ENCODE measurements around the gene MTMR11. TPM values are rescaled to one million over a fixed set of nuclear protein-coding genes. Genes with fewer than 3 reads are reported as not detected.

Gene MTMR11
- total RNA-seq, 1 experiment from 2014 or later, result 16.0 TPM

- no peaks in the 10 kb centered on the region for H3K4me1 ChIP-seq (replicated peaks; ENCODE audit: insufficient read depth)
- no peak overlapping the region for H3K27ac ChIP-seq
- H3K4me3 ChIP-seq, result no peak overlapping the region
- ChIA-PET POLR2A (ENCODE audit: unreplicated experiment) (no interaction called here), CTCF (no interaction called here)
- BruUV-seq (replicated peaks), result no TSS peak
- no peak for DNase-seq
- no peaks in the 10 kb centered on the region for H3K36me3 ChIP-seq (ENCODE audit: low read depth)
- H3K79me2 ChIP-seq (ENCODE audit: low read depth), result no peaks in the 10 kb centered on the region
- H3K9me3 ChIP-seq (ENCODE audit: insufficient read depth, low read depth), result no peaks in the 10 kb centered on the region
- H2AFZ ChIP-seq, result no peak overlapping the region
- H3K9me2 ChIP-seq (ENCODE audit: insufficient read depth), result no peaks in the 10 kb centered on the region
- H3K4me2 ChIP-seq, result no peak overlapping the region
- no peaks in the 10 kb centered on the region for H3F3A ChIP-seq (ENCODE audit: insufficient read depth, low read depth)
- TF ChIP-seq CTCF (conservative IDR thresholded peaks at IDR 0.05) (no peak), EZH2 (IDR thresholded peaks at IDR 0.05; ENCODE audit: low read depth) (no peak)
- peaks cover 13% of the 10 kb centered on the region; the same call in 1 of the 2 replicates for H3K27me3 ChIP-seq (ENCODE audit: insufficient read depth, low read depth)
- intact Hi-C loops (cut with micrococcal nuclease; ENCODE audit: unreplicated experiment), result no loop called here
- H4K20me1 ChIP-seq (ENCODE audit: insufficient read depth), result no peaks in the 10 kb centered on the region
Observed at GRCh38 chr1:149906570-149907075, 30.1 kb downstream of the MTMR11 start.

DNA sequence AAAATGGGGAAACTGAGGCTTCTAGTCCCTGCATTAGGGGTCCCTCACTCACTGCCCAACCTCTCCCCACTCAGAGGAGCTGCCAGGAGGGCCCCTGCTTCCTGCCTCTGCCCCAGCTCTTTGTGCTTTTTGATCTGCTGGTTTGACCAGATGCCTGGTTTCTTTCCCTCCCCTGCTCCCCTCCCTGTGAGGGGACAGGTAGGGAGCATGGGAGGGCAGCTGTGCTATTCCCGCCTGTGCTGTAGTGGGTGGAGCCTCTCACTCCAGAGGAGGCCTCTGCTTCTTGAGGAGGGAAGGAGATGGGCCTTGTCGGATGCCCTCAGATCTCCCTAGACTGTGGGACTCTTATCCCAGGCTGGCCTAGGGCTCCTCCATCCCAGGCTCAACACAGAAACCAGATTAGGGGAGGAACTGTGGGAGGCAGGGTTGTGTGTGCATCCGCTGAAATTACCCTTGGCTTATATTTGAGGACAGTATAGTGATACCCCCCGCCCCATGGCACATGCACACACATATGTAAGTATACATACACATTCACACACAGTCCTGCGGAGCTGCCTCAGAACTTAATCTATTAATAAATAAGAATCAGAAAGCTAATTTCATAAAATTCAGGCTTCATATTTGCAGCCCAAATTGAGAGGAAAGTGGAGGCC is 32.7 kb downstream of the MTMR11 start:
- H3K9me2 ChIP-seq (ENCODE audit: insufficient read depth), result no peaks in the 10 kb centered on the region
- ChIA-PET POLR2A (ENCODE audit: unreplicated experiment) (interaction anchor here (0.6 kb wide), 1 partner anchor 645 kb away, joined by 4 read pairs; no protein-coding TSS in a partner anchor), CTCF (no interaction called here)
- no peak overlapping the region for H3K4me3 ChIP-seq
- intact Hi-C loops (cut with micrococcal nuclease; ENCODE audit: unreplicated experiment), result no loop called here
- TF ChIP-seq EZH2 (IDR thresholded peaks at IDR 0.05; ENCODE audit: low read depth), result no peak
- no peak for TF ChIP-seq CTCF (conservative IDR thresholded peaks at IDR 0.05)
- H3K36me3 ChIP-seq (ENCODE audit: low read depth), result no peaks in the 10 kb centered on the region
- peaks cover 12% of the 10 kb centered on the region for H3K4me1 ChIP-seq (replicated peaks; ENCODE audit: insufficient read depth)
- H2AFZ ChIP-seq, result no peak overlapping the region
- no peak overlapping the region for H3K4me2 ChIP-seq
- H3K79me2 ChIP-seq (ENCODE audit: low read depth), result 0 out of 2 replicates have a peak, but pooled peaks cover 8% of the 10 kb centered on the region
- H3K27me3 ChIP-seq (ENCODE audit: insufficient read depth, low read depth), result no peaks in the 10 kb centered on the region
- no peaks in the 10 kb centered on the region for H4K20me1 ChIP-seq (ENCODE audit: insufficient read depth)
- DNase-seq, result peak in 1 of 2 experiments; percentile 18
- peaks cover 8% of the 10 kb centered on the region; the same call in 1 of the 2 replicates for H3F3A ChIP-seq (ENCODE audit: insufficient read depth, low read depth)
- BruUV-seq (replicated peaks), result no TSS peak
- H3K9me3 ChIP-seq (ENCODE audit: insufficient read depth, low read depth), result no peaks in the 10 kb centered on the region
- no peak overlapping the region for H3K27ac ChIP-seq

DNA sequence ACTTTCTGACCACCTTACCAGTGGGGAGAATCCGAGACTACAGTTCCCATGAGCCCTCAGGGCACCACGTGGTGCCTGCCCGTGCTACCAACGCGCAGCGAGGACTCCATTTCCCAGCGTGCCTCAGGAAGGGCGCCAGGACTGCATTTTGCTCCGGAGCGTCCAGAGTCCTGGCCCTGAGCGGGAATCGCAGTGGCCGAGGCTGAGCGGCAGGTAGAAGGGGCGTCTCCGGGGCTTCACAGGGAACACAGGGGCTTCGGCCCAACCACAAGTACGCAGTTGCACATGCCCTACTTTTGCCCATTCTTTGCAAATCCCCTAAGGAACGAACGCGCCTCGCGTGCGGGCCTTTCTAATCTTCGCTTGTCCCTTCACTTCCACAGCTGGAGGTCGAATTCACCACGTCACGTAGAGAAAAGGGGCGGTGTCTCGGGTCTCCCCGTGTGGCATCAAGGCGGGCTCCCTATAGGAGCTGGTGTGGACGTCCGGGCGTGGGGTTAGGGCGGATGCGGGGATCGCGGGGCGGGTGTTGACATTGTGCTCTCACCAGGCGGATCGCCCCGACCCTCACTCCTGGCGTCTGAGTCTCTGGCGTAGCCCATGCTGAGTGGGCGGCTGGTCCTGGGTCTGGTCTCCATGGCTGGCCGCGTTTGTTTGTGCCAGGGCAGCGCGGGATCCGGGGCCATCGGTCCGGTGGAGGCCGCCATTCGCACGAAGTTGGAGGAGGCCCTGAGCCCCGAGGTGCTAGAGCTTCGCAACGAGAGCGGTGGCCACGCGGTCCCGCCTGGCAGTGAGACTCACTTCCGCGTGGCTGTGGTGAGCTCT is 37.0 kb downstream of the MTMR11 start, which contains the start of gene BOLA1:
TSS of gene BOLA1 (plus strand) at position 109 of the 825 bp plus-strand sequence. CDS start at position 601, 492 bp downstream.
- H3K4me3 ChIP-seq, result peak within 1 kb of the TSS; percentile 67
- H3F3A ChIP-seq (ENCODE audit: insufficient read depth, low read depth), result peaks cover 8% of the 10 kb centered on the region; the same call in 1 of the 2 replicates
- H2AFZ ChIP-seq, result peak within 1 kb of the TSS; percentile 91
- H3K9me3 ChIP-seq (ENCODE audit: insufficient read depth, low read depth), result no peaks in the 10 kb centered on the region
- H3K4me1 ChIP-seq (replicated peaks; ENCODE audit: insufficient read depth), result peaks cover 14% of the 10 kb centered on the region
- peak within 1 kb of the TSS; percentile 83 for H3K4me2 ChIP-seq
- H4K20me1 ChIP-seq (ENCODE audit: insufficient read depth), result 0 out of 2 replicates have a peak, but pooled peaks cover 3% of the 10 kb centered on the region
- no TSS peak for BruUV-seq (replicated peaks)
- no peaks in the 10 kb centered on the region for H3K27me3 ChIP-seq (ENCODE audit: insufficient read depth, low read depth)
- TF ChIP-seq EZH2 (IDR thresholded peaks at IDR 0.05; ENCODE audit: low read depth) (no peak), CTCF (conservative IDR thresholded peaks at IDR 0.05) (no peak)
- H3K9me2 ChIP-seq (ENCODE audit: insufficient read depth), result no peaks in the 10 kb centered on the region
- ChIA-PET CTCF (no interaction called here), POLR2A (ENCODE audit: unreplicated experiment) (interaction anchor here (0.5 kb wide), 1 partner anchor 39 kb away, joined by 7 read pairs; no protein-coding TSS in a partner anchor)
- no peaks in the 10 kb centered on the region for H3K36me3 ChIP-seq (ENCODE audit: low read depth)
- peak within 1 kb of the TSS; percentile 22; the same call in 1 of the 2 replicates for H3K27ac ChIP-seq
- H3K79me2 ChIP-seq (ENCODE audit: low read depth), result 0 out of 2 replicates have a peak, but pooled peaks cover 8% of the 10 kb centered on the region
- DNase-seq, result peak; percentile 84 to 85
- intact Hi-C loops (cut with micrococcal nuclease; ENCODE audit: unreplicated experiment), result loop anchor here (2.0 kb wide), 1 partner anchor 167 kb away; the partner anchor contains the start of gene VPS45

Data from PC-9 (cell line).